Melanocyte of skin (primary cell): ENCODE data around the gene SMTN. TPM values are rescaled to one million over a fixed set of nuclear protein-coding genes. Genes with fewer than 3 reads are reported as not detected.

ENCODE experiments used
- total RNA-seq, 2 donors: library from RNA; depleted of rRNA; stranded (reverse); fragments of >200 nt; gene quantifications; 2 replicates each; pipeline ENCODE4 v1.2.3, GENCODE V29; 2012

SMTN gene
- 10 to 100 TPM; 15.5 to 36.3 TPM for total RNA-seq

DNA sequence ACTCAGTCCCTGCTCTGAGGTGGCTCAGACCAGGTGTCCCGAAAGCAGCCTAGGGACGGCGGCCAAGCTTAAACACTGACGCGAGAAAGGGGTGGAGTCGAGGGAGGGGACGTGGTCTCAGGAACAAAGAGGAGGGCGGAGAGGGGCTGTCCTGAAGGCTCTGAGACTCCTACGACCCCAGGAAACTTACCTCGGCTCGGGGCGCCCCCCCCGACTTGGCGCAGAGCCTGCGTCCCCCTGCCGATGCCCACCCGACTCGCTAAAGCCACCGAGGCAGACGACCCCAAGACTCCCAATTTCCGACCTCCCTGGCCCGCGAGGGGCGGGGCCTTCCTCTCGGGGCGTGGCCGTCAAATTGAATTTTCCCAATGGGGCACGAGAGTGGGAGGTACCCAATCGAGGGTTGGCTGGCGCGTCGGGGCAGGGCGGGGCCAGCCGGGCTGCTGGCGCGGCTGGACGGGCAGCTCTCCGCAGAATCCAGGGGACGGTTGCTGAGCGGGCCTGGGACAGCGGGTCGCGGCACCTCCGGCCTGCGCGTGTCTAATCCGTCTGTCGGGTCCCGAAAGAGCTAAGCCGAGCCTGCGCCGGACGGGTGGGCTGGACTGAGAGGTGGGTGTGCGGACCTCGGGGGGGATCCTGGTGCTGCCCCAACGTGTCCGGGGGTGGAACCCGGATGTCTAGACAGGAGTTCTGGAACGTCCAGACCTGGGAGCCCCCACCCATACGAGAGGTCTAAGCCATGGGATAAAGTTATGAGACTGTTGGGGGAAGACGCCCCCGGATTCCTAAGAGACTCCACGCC, at the start of gene SMTN:
Gene SMTN, plus strand, starts transcription at position 471 of the 802 bp plus-strand sequence. CDS start 1,941 bp downstream, outside the sequence.

DNA sequence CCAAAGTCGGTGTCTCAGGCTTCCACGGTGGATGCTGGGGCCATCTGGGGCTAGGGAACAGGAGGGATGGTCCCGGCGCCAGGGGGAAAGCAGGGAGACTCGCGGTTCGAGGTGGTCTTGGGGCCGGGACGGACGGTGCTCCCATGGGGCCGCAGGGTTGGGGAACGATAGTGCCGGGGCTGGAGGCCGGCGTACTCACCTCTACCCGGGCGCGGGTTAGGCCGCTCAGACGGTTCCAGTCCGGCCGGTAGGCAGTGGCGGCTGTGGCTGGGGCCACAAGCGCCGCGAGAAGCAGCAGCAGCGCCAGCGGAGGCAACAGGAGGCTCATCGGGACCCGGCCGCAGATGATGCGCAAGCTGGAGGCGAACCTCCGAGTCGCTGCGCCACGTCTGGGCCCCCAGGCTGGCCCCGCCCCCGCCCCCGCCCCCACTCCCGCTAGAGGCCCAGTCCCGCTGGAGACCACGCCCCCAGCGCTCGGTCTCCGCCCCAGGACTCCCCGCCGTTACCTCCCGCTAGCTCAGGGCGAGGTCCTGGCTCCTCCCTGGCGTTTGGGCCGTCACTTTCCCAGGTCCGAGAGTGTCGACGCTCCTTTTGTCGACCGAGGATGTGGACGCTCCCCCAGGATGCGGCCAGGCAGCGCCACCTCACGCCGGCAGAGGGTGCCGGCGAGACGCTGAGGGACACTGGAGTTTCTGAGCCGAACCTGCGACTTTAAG, 26.2 kb downstream of the SMTN start, which contains the start of gene SELENOM:
Gene SELENOM, minus strand, starts transcription at position 391 of the 716 bp plus-strand sequence. Its CDS starts 63 bp downstream, at position 328.

DNA sequence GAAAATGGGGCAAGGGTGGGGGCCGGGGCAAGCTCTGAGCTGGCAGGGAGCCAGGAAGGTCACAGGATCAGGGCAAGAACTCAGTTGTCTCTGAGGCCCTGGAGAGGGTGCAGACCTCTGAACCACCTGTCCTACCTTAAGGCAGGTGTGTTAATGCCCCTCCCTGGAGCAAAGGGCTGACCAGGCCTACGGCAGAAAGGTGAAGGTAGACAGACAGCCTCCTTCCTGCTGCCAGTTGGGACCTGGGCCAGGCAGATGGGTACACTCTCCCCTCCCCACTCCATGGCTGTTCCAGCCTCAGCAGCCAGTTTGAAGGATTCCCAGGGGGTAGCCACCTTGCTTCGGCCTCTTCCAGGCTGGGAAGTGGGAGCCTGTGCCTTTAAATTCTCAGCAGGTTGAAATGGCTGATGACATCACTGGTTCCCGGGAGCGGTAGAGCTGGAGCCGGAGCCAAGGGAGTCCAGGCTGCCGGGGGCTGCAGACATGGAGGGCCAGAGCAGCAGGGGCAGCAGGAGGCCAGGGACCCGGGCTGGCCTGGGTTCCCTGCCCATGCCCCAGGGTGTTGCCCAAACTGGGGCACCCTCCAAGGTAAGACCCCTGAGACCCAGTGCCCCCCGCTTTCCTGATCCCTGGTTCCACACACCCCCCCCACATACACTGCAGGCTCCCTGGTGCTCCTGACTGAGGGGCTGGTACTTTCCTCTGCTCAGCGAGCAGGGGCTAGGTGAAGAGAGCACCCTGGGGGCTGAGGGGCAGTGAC, 41.6 kb downstream of the SMTN start, which contains the start of gene INPP5J:
Gene INPP5J, plus strand, starts transcription at position 435 of the 760 bp plus-strand sequence. Its CDS starts 49 bp downstream, at position 484.

DNA sequence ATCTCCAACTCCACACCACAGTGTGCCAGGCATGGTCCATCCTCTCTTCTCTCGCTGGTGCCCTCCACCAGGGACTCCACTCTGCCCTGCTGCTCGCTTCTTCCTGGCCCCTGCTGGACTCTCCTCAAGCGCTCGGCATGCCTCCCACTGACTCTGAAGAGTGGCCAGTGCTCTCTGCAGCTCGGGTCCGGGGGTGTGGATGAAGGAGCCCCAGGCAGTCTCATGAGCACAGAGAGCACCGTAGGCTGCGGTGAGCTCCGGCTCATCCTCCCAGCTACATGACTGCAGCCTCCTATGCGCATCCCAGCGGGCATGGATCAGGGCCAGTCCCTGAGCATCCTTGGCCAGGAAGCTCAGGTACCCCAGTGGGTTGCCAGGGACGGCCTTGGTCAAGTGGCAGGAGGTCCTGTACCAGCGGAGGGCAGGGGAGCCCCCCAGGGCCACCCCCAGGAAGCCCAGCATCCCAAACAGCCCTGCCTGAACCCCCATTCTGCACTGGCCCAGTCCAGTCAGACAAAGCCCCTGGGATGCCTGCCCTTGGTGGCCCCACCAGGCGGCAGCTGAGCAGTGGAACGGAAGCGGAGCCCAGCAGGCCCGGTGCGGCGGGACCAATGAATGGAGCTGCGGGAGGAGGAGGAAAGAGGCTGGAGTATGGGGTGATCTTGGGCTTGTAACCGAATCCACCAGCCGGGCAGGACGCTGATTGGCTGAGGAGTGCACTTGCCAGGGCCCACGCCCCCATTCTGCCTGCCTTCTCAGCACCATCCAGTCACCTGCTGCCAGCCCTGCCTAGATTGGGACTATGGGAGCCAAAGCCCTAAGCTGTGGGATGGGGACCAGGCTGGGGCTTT, 59.0 kb downstream of the SMTN start, which contains the start of gene PLA2G3:
Gene PLA2G3, minus strand, starts transcription at position 643 of the 851 bp plus-strand sequence. Its CDS starts 154 bp downstream, at position 489.

Other genes starting within 250 kb of the SMTN start
- gene MORC2, start 112.5 kb upstream of the SMTN start, total RNA-seq = 10 to 100 TPM in 1 of 2 donors, 1 to 10 TPM in 1; 8.9 to 14.3 TPM
- gene TUG1, start 112.1 kb upstream of the SMTN start, total RNA-seq = 10 to 100 TPM; 55.1 to 67.3 TPM
- gene SELENOM, start 26.2 kb downstream of the SMTN start, total RNA-seq = 1 to 10 TPM; 4.5 to 5.7 TPM
- under 1 TPM in 1 of 2 donors, not detected in 1; under 0.01 TPM for gene INPP5J, start 41.6 kb downstream of the SMTN start, total RNA-seq
- gene PLA2G3, start 59.2 kb downstream of the SMTN start, total RNA-seq = not detected
- gene RNF185, start 78.9 kb downstream of the SMTN start, total RNA-seq = 10 to 100 TPM; 28.6 to 29.6 TPM
- 10 to 100 TPM; 28.0 to 70.9 TPM for gene LIMK2, start 131.0 kb downstream of the SMTN start, total RNA-seq
- 10 to 100 TPM in 1 of 2 donors, 1 to 10 TPM in 1; 3.0 to 25.5 TPM for gene PIK3IP1, start 211.2 kb downstream of the SMTN start, total RNA-seq